Measurements from ENCODE around the gene UBE3C.

DNA sequence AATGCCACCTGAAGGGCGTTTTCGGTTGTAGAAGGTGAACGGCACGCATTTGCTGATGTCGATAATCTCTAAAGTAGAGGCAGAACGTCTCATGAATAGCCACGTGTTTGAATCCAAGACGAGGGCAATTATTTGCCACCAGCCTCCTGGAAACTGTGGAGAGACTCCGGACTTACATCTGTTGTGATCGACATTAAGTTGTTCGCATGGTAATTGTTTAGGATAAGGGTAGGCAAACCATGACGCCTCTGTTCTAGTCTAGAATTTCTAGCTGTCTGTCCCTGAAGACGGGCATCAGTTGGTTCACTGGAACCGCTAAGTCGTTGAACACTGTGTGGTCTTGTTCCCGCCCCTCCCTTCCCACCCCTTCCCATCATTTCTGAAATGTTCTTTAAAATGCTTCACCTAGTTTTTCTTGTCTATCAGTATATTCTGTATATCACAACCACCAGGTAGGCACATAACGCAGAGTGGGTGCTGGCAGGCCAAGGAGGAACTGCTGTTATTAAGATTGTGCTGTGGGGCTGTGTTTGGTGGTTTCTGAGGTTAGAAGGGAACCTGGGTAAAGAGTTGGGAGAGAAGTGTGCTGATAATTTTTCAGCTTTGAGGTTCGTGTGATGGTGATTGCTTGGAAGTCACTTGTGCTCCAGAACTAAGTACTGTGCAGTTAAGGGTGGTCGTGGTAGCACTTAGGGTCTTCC is 1.2 kb downstream of the UBE3C start:
- TF ChIP-seq TBL1XR1 (IDR thresholded peaks at IDR 0.05; ENCODE audit: low read length in 2 of 2) (no peak), ETV1 (tag; conservative IDR thresholded peaks at IDR 0.05; ENCODE audit: low read depth) (no peak)

Data from K562 (cell line).